HepG2 (cell line): Measurements from ENCODE around the gene XPO5. TPM values are rescaled to one million over a fixed set of nuclear protein-coding genes. Genes with fewer than 3 reads are reported as not detected.

Source experiments
- FOSL2 ChIP-seq: sonication (generic); formaldehyde crosslinking; IDR thresholded peaks from 2 replicates; pipeline ENCODE4 v1.4.0; 2020; ENCODE audit warnings: missing genetic modification reagents
- MAF1 ChIP-seq: sonication (generic); formaldehyde crosslinking; IDR thresholded peaks from 2 replicates; pipeline ENCODE4 v1.5.0; 2020; ENCODE audit warnings: missing genetic modification reagents, borderline replicate concordance
- NCOA5 ChIP-seq: sonication (generic); formaldehyde crosslinking; IDR thresholded peaks from 2 replicates; pipeline ENCODE4 v1.4.0; 2020; ENCODE audit warnings: missing genetic modification reagents
- NR2F1 ChIP-seq, 2 experiments: fragments of 450-650 bp in 1 of 2; formaldehyde crosslinking in 1 of 2; IDR thresholded peaks; 2 replicates each; pipeline versions ENCODE4 v1.5.0 to v1.6.1; 2016 to 2020; ENCODE audit warnings: mild to moderate bottlenecking in 1 of 2, missing compliant biosample characterization in 1 of 2, missing genetic modification reagents in 1 of 2, moderate library complexity in 1 of 2
- POLR2A ChIP-seq, 2 experiments: IDR thresholded peaks; 2 replicates each; pipeline ENCODE4 v1.6.1; 2011; ENCODE audit warnings: low read depth in 2 of 2, low read length in 2 of 2, mild to moderate bottlenecking in 1 of 2, moderate library complexity in 1 of 2; ENCODE audit not compliant: insufficient read depth in 1 of 2
- SIN3B ChIP-seq: fragments of 150-350 bp; IDR thresholded peaks from 2 replicates; pipeline ENCODE4 v1.6.1; 2014; ENCODE audit warnings: low read length
- ZNF253 ChIP-seq: sonication (generic); formaldehyde crosslinking; IDR thresholded peaks from 2 replicates; pipeline ENCODE4 v1.8.0; 2022; ENCODE audit warnings: mild to moderate bottlenecking, missing genetic modification reagents, borderline replicate concordance
- ZNF274 ChIP-seq: sonication (generic); formaldehyde crosslinking; IDR thresholded peaks from 2 replicates; pipeline ENCODE4 v1.5.1; 2020; ENCODE audit warnings: mild to moderate bottlenecking, missing genetic modification reagents
- ZNF503 ChIP-seq: sonication (generic); formaldehyde crosslinking; IDR thresholded peaks from 2 replicates; pipeline ENCODE4 v1.4.0; 2020; ENCODE audit warnings: missing genetic modification reagents
- polyA plus RNA-seq, 8 experiments: library from polyadenylated mRNA; depleted of rRNA in 3 of 8; stranded (reverse) in 7 of 8; unstranded in 1 of 8; fragments of >200 nt; fragmentation: Illumina TruSeq in 4 of 8; extraction: Trizol in 4 of 8; gene quantifications; 2 replicates each; pipeline versions ENCODE4 v1.2.1 to v1.2.3, GENCODE V29; 2011 to 2016; ENCODE audit warnings: low read depth in 4 of 8, missing spikeins in 1 of 8, mixed read lengths in 1 of 8; ENCODE audit not compliant: insufficient read depth in 1 of 8
- total RNA-seq, 5 experiments: library from RNA; depleted of rRNA; stranded (reverse); fragments of >200 nt; fragmentation: Illumina TruSeq; extraction: Trizol; gene quantifications; 2 replicates each; pipeline ENCODE4 v1.2.3, GENCODE V29; 2016; ENCODE audit warnings: low read depth in 1 of 5
- TF ChIP-seq, protein P1 (sequence below): sonication (generic); formaldehyde crosslinking; IDR thresholded peaks from 2 replicates; pipeline ENCODE4 v1.4.0; 2020; ENCODE audit warnings: missing genetic modification reagents
- TF ChIP-seq, protein P2 (sequence below): sonication (generic); formaldehyde crosslinking; IDR thresholded peaks from 2 replicates; pipeline ENCODE4 v1.5.1; 2020; ENCODE audit warnings: mild to moderate bottlenecking, missing genetic modification reagents, borderline replicate concordance
- TF ChIP-seq, protein P3 (sequence below): sonication (generic); formaldehyde crosslinking; IDR thresholded peaks from 2 replicates; pipeline ENCODE4 v1.5.0; 2020; ENCODE audit warnings: missing genetic modification reagents
- TF ChIP-seq, protein P4 (sequence below): IDR thresholded peaks from 2 replicates; pipeline ENCODE4 v1.6.1; 2016; ENCODE audit warnings: missing genetic modification reagents, missing compliant biosample characterization
- TF ChIP-seq, protein P5 (sequence below): sonication (generic); formaldehyde crosslinking; IDR thresholded peaks from 2 replicates; pipeline ENCODE4 v1.5.0; 2020; ENCODE audit warnings: mild to moderate bottlenecking, missing genetic modification reagents, borderline replicate concordance
- TF ChIP-seq, protein P6 (sequence below): sonication (generic); formaldehyde crosslinking; IDR thresholded peaks from 2 replicates; pipeline ENCODE4 v1.9.0; 2021; ENCODE audit warnings: missing genetic modification reagents, borderline replicate concordance
- TF ChIP-seq, protein P7 (sequence below), 2 experiments: sonication (generic) in 1 of 2; formaldehyde crosslinking in 1 of 2; IDR thresholded peaks; 2 replicates each; pipeline versions ENCODE4 v1.4.0 to v1.6.1; 2018 to 2020; ENCODE audit warnings: missing genetic modification reagents in 2 of 2, borderline replicate concordance in 1 of 2, low read depth in 1 of 2, mild to moderate bottlenecking in 1 of 2, missing biosample characterization in 1 of 2

XPO5 gene
- total and polyA plus RNA-seq, 2 of the 13 experiments (the other 11 are each of a cell fraction or from before 2014, with no cell fraction given) = 52.2 to 68.0 TPM

- TF ChIP-seq ZNF253 (CRISPR knock-in tag) = no peak
- TF ChIP-seq, protein P1, sequence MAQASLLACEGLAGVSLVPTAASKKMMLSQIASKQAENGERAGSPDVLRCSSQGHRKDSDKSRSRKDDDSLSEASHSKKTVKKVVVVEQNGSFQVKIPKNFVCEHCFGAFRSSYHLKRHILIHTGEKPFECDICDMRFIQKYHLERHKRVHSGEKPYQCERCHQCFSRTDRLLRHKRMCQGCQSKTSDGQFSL (CRISPR knock-in tag) = no peak
- no peak for TF ChIP-seq MAF1
- TF ChIP-seq POLR2A (IDR thresholded peaks at IDR 0.05; ENCODE audit: insufficient read depth in 1 of 2, low read depth in 2 of 2, low read length in 2 of 2) = 0 out of 4 replicates have a peak, but pooled peaks of 1 of the 2 experiments have one; percentile 3
- TF ChIP-seq, protein P2, sequence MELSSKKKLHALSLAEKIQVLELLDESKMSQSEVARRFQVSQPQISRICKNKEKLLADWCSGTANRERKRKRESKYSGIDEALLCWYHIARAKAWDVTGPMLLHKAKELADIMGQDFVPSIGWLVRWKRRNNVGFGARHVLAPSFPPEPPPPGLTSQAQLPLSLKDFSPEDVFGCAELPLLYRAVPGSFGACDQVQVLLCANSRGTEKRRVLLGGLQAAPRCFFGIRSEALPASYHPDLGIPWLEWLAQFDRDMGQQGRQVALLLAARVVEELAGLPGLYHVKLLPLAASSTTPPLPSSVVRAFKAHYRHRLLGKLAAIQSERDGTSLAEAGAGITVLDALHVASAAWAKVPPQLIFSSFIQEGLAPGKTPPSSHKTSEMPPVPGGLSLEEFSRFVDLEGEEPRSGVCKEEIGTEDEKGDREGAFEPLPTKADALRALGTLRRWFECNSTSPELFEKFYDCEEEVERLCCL (CRISPR knock-in tag) = no peak
- no peak for TF ChIP-seq ZNF503 (CRISPR knock-in tag)
- TF ChIP-seq NCOA5 = no peak
- TF ChIP-seq FOSL2 (CRISPR knock-in tag) = no peak
- TF ChIP-seq, protein P3, sequence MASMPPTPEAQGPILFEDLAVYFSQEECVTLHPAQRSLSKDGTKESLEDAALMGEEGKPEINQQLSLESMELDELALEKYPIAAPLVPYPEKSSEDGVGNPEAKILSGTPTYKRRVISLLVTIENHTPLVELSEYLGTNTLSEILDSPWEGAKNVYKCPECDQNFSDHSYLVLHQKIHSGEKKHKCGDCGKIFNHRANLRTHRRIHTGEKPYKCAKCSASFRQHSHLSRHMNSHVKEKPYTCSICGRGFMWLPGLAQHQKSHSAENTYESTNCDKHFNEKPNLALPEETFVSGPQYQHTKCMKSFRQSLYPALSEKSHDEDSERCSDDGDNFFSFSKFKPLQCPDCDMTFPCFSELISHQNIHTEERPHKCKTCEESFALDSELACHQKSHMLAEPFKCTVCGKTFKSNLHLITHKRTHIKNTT (CRISPR knock-in tag) = no peak
- TF ChIP-seq, protein P4, sequence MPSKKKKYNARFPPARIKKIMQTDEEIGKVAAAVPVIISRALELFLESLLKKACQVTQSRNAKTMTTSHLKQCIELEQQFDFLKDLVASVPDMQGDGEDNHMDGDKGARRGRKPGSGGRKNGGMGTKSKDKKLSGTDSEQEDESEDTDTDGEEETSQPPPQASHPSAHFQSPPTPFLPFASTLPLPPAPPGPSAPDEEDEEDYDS (CRISPR knock-in tag) = no peak
- TF ChIP-seq, protein P5, sequence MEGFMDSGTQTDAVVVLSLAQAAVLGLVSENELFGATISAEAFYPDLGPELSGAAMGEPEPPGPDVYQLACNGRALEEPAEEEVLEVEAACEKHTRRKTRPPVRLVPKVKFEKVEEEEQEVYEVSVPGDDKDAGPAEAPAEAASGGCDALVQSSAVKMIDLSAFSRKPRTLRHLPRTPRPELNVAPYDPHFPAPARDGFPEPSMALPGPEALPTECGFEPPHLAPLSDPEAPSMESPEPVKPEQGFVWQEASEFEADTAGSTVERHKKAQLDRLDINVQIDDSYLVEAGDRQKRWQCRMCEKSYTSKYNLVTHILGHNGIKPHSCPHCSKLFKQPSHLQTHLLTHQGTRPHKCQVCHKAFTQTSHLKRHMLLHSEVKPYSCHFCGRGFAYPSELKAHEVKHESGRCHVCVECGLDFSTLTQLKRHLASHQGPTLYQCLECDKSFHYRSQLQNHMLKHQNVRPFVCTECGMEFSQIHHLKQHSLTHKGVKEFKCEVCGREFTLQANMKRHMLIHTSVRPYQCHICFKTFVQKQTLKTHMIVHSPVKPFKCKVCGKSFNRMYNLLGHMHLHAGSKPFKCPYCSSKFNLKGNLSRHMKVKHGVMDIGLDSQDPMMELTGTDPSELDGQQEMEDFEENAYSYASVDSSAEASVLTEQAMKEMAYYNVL (CRISPR knock-in tag) = 0 out of 2 replicates have a peak, but pooled peaks have one; percentile 34
- no peak for TF ChIP-seq SIN3B
- TF ChIP-seq, protein P6, sequence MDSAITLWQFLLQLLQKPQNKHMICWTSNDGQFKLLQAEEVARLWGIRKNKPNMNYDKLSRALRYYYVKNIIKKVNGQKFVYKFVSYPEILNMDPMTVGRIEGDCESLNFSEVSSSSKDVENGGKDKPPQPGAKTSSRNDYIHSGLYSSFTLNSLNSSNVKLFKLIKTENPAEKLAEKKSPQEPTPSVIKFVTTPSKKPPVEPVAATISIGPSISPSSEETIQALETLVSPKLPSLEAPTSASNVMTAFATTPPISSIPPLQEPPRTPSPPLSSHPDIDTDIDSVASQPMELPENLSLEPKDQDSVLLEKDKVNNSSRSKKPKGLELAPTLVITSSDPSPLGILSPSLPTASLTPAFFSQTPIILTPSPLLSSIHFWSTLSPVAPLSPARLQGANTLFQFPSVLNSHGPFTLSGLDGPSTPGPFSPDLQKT (CRISPR knock-in tag) = no peak
- no peak for TF ChIP-seq NR2F1 (CRISPR knock-in tag; IDR thresholded peaks at IDR 0.05)
- 0 out of 2 replicates have a peak, but pooled peaks have one; percentile 31 for TF ChIP-seq ZNF274 (CRISPR knock-in tag)
- TF ChIP-seq, protein P7, sequence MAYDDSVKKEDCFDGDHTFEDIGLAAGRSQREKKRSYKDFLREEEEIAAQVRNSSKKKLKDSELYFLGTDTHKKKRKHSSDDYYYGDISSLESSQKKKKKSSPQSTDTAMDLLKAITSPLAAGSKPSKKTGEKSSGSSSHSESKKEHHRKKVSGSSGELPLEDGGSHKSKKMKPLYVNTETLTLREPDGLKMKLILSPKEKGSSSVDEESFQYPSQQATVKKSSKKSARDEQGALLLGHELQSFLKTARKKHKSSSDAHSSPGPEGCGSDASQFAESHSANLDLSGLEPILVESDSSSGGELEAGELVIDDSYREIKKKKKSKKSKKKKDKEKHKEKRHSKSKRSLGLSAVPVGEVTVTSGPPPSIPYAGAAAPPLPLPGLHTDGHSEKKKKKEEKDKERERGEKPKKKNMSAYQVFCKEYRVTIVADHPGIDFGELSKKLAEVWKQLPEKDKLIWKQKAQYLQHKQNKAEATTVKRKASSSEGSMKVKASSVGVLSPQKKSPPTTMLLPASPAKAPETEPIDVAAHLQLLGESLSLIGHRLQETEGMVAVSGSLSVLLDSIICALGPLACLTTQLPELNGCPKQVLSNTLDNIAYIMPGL (CRISPR knock-in tag; IDR thresholded peaks at IDR 0.05; ENCODE audit: borderline replicate concordance in 1 of 2, low read depth in 1 of 2) = no peak
These were observed 60.0 kb downstream of the XPO5 start (continued) for GRCh38 chr6:43515808-43516207.
